Amygdala (tissue), 56 donors: ENCODE results near the gene NDNF.

Source experiments
- DNase-seq, 56 donors: peaks; one replicate each; lab custom pipeline; 2025; lab: John Stamatoyannopoulos, UW

NDNF gene

GRCh38 chr4:121072224-121073003, at the start of gene NDNF:
NDNF (minus strand) TSS chr4:121072535; CDS start chr4:121045837, 26,698 bp downstream.
- peak in 19 of 56 donors; percentile 2 to 35 (median 22) for DNase-seq

GRCh38 chr4:121119715-121120114, 47.4 kb upstream of the NDNF start:
- DNase-seq = no peak

- no peak for DNase-seq
Measured at GRCh38 chr4:121118344-121118743, 46.0 kb upstream of the NDNF start.

GRCh38 chr4:121114756-121115155, 42.4 kb upstream of the NDNF start:
- no peak for DNase-seq

- DNase-seq = no peak
Measured at GRCh38 chr4:121112530-121112929, 40.2 kb upstream of the NDNF start.

GRCh38 chr4:121108557-121108956, 36.2 kb upstream of the NDNF start:
- DNase-seq = no peak

GRCh38 chr4:121107507-121107906, 35.2 kb upstream of the NDNF start:
- no peak for DNase-seq

- DNase-seq = no peak
Measured at GRCh38 chr4:121100093-121100775, 27.9 kb upstream of the NDNF start.

GRCh38 chr4:121098266-121098665, 25.9 kb upstream of the NDNF start:
- DNase-seq = no peak

- no peak for DNase-seq
Measured at GRCh38 chr4:121096629-121097028, 24.3 kb upstream of the NDNF start.

- DNase-seq = no peak
Measured at GRCh38 chr4:121096191-121096590, 23.9 kb upstream of the NDNF start.

GRCh38 chr4:121094297-121094966, 22.1 kb upstream of the NDNF start:
- DNase-seq = no peak

- DNase-seq = no peak
Measured at GRCh38 chr4:121093261-121093660, 20.9 kb upstream of the NDNF start.

- DNase-seq = no peak
Measured at GRCh38 chr4:121091941-121092340, 19.6 kb upstream of the NDNF start.

- no peak for DNase-seq
Measured at GRCh38 chr4:121088867-121089266, 16.5 kb upstream of the NDNF start.

- DNase-seq = no peak
Measured at GRCh38 chr4:121079376-121079775, 7.0 kb upstream of the NDNF start.

- DNase-seq = no peak
Measured at GRCh38 chr4:121077496-121077895, 5.2 kb upstream of the NDNF start.

- DNase-seq = no peak
Measured at GRCh38 chr4:121076416-121076815, 4.1 kb upstream of the NDNF start.

- DNase-seq = no peak
Measured at GRCh38 chr4:121073672-121074381, 1.5 kb upstream of the NDNF start.

- peak in 1 of 56 donors; percentile 18 for DNase-seq
Measured at GRCh38 chr4:121073004-121073435, 685 bp upstream of the NDNF start.
